ENCODE data around the gene HDAC1. TPM values are rescaled to one million over a fixed set of nuclear protein-coding genes. Genes with fewer than 3 reads are reported as not detected.
A peak's percentile ranks its signal among the peaks of the same experiment; 100 is the strongest.

The HDAC1 gene
- total and polyA plus RNA-seq, 7 donors, result 47.1 to 215 (median 68.0) TPM

DNA sequence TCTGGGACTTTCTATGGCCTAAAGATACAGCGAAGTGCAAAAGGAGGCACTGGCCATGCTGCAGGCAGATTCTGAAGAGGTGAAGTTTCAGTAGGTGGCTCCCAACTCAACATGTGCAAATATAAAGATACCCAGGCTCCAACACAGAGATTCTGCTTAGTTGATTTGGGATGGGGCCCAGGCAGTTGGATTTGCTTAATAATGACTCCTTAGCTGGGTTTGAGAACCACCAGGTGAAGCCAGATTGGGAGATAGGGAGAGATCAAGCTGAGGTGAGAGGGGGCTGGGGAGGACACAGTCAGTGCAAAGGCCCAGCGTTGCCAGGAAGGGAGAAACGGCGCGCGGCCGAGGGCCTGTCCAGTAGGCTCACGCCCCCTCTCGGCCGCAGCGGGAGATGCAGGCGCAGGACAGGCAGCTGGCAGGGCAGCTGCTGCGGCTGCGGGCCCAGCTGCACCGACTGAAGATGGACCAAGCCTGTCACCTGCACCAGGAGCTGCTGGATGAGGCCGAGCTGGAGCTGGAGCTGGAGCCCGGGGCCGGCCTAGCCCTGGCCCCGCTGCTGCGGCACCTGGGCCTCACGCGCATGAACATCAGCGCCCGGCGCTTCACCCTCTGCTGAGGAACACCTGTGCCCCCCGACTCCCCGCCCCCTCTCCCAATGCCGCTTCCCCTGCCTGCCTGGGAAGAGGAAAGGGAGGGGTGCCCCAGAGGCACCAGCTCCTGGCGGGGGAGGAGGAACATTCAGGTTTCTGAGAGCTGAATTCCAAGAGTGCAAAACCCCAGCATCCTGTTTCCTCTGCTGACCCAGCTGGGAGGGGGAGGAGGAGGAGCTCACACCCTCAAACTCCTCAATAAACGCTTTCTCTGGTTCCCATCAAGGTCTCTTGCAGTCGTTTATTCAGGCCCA is 43.6 kb upstream of the HDAC1 start:
- peaks cover 0 to 25% (median 18%) of the 10 kb centered on the region in 4 donors for H3K4me1 ChIP-seq
- peak overlapping the region in 3 of 4 donors; percentile 42 to 74 (median 57) for H3K27ac ChIP-seq
- TF ChIP-seq EP300 (IDR thresholded peaks at IDR 0.05), result no peak
- peak in 1 of 4 donors; percentile 42 for TF ChIP-seq POLR2AphosphoS5 (IDR thresholded peaks at IDR 0.05)
- no peak for TF ChIP-seq POLR2A (IDR thresholded peaks at IDR 0.05)
- peak in 3 of 4 experiments; percentile 43 to 75 (median 62) for TF ChIP-seq CTCF (IDR thresholded peaks at IDR 0.05)
- H3K27me3 ChIP-seq, result no peaks in the 10 kb centered on the region
- no peaks in the 10 kb centered on the region for H3K36me3 ChIP-seq
- no peaks in the 10 kb centered on the region for H3K9me3 ChIP-seq
- DNase-seq, result peak; percentile 90
- H3K4me3 ChIP-seq, result no peak overlapping the region
- intact Hi-C loops (cut with DNase I), result no loop called here
- WGBS, 2 donors, result 6 to 9% methylated on average over 31 of the region's 31 CpGs

- no peaks in the 10 kb centered on the region for H3K9me3 ChIP-seq
- WGBS, 2 donors, result 42 to 80% methylated on average over 9 of the region's 9 CpGs
- TF ChIP-seq POLR2AphosphoS5 (IDR thresholded peaks at IDR 0.05) (peak in 2 of 4 donors; percentile 18 to 60), EP300 (IDR thresholded peaks at IDR 0.05) (no peak)
- H3K27ac ChIP-seq, result peak overlapping the region; percentile 26 to 74 (median 36)
- peak; percentile 67 for DNase-seq
- no peak overlapping the region for H3K4me3 ChIP-seq
- no peaks in the 10 kb centered on the region for H3K27me3 ChIP-seq
- no peaks in the 10 kb centered on the region for H3K36me3 ChIP-seq
- intact Hi-C loops (cut with DNase I), result no loop called here
- H3K4me1 ChIP-seq, result peaks cover 0 to 25% (median 18%) of the 10 kb centered on the region in 4 donors
These were observed 41.9 kb upstream of the HDAC1 start for GRCh38 chr1:32249831-32250525.

GRCh38 chr1:32250893-32251716 is 40.8 kb upstream of the HDAC1 start, which contains the start of gene LCK:
LCK (plus strand) TSS chr1:32251265; CDS start chr1:32274330, 23,065 bp downstream.
- peaks cover 0 to 25% (median 18%) of the 10 kb centered on the region in 4 donors for H3K4me1 ChIP-seq
- H3K27me3 ChIP-seq, result no peaks in the 10 kb centered on the region
- H3K27ac ChIP-seq, result peak within 1 kb of the TSS; percentile 5 to 74 (median 36)
- no peak for DNase-seq
- intact Hi-C loops (cut with DNase I), result no loop called here
- no peaks in the 10 kb centered on the region for H3K9me3 ChIP-seq
- 54 to 84% methylated on average over 25 of the region's 25 CpGs for WGBS, 2 donors
- no peaks in the 10 kb centered on the region for H3K36me3 ChIP-seq
- TF ChIP-seq CTCF (IDR thresholded peaks at IDR 0.05), result no peak
- TF ChIP-seq POLR2A (IDR thresholded peaks at IDR 0.05), result no peak
- TF ChIP-seq POLR2AphosphoS5 (IDR thresholded peaks at IDR 0.05), result no peak
- no peak for TF ChIP-seq EP300 (IDR thresholded peaks at IDR 0.05)
- no peak within 1 kb of the TSS for H3K4me3 ChIP-seq

- WGBS, 2 donors, result 69 to 73% methylated on average over 10 of the region's 10 CpGs
- DNase-seq, result no peak
- no peaks in the 10 kb centered on the region for H3K36me3 ChIP-seq
- H3K27ac ChIP-seq, result no peak overlapping the region
- no peaks in the 10 kb centered on the region for H3K9me3 ChIP-seq
- intact Hi-C loops (cut with DNase I), result no loop called here
- H3K4me3 ChIP-seq, result no peak overlapping the region
- H3K27me3 ChIP-seq, result no peaks in the 10 kb centered on the region
- TF ChIP-seq EP300 (IDR thresholded peaks at IDR 0.05) (no peak), CTCF (IDR thresholded peaks at IDR 0.05) (no peak), POLR2AphosphoS5 (IDR thresholded peaks at IDR 0.05) (no peak), POLR2A (IDR thresholded peaks at IDR 0.05) (no peak)
- H3K4me1 ChIP-seq, result peaks cover 0 to 14% (median 5%) of the 10 kb centered on the region in 4 donors
These were observed 36.5 kb upstream of the HDAC1 start for GRCh38 chr1:32255072-32256071.

Measured in sigmoid colon (tissue), 7 donors.